ENCODE data around the gene ZC2HC1C. TPM values are rescaled to one million over a fixed set of nuclear protein-coding genes. Genes with fewer than 3 reads are reported as not detected.

Gene ZC2HC1C
- total and polyA plus RNA-seq, 2 of the 13 experiments (the other 11 are each of a cell fraction or from before 2014, with no cell fraction given): 3.3 to 3.5 TPM

DNA sequence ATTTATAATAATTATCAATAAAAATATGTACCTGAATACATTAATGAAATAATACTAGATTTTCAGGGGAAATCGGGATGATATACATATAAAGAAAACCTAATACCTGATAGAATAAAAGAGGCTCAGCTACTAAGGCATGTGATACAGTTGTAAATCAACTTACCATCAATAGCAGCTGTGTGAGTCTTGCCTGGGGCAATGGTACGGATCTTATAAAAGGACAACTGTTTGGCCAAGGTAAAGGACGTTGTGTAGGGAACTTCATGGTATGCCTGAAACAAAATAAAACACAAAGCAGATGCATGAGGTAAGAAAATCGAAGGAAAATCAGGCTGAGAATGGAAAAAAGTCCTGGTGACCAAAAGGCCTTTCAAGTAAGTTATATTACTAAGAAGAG, 32.0 kb downstream of the ZC2HC1C start (continued):
- no peak for TF ChIP-seq AFF4 (CRISPR knock-in tag; IDR thresholded peaks at IDR 0.05)
- TF ChIP-seq MYNN (CRISPR knock-in tag; IDR thresholded peaks at IDR 0.05; ENCODE audit: low read depth): no peak

DNA sequence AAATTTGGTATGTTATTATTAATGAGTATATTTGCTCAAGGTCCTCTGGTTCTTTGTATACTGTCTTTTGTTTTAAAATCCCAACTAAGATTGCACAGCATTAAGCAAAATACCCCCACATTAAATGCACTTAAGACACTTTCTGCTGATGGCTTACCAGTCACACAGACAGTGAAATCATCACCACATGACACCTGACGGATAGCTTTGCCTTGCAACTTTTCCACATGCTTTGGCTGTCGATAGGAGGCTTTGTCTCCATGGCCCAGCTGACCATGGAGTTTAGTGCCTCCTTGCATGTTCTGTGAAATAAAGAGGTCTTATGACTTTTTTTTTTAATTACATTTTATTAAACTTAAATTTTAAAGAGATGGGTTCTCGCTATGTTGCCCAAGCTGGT, 37.7 kb downstream of the ZC2HC1C start:
- DNase-seq (ENCODE audit: low spot score): no peak
- in situ Hi-C loops (cut with HindIII; ENCODE audit: extremely low pct_ligation_motif_present, low pct_unique_long_range_greater_than_20kb): no loop called here
- POLR2A ChIA-PET: no interaction called here
- no peaks in the 10 kb centered on the region for H3K79me2 ChIP-seq (ENCODE audit: insufficient read depth, low read length)
- CTCF ChIA-PET (ENCODE audit: low intra/inter-chr PET ratio, low total read pairs): no interaction called here
- no peak overlapping the region for H3K27ac ChIP-seq (ENCODE audit: extremely low read length, insufficient read depth, low read length)
- H3K4me1 ChIP-seq (ENCODE audit: insufficient read depth, low read length): no peaks in the 10 kb centered on the region
- no peak for ATAC-seq
- intact Hi-C loops (cut with micrococcal nuclease; ENCODE audit: unreplicated experiment): no loop called here
- H4K20me1 ChIP-seq (ENCODE audit: insufficient read depth, low read length): no peaks in the 10 kb centered on the region
- WGBS (ENCODE audit: low lambda C conversion rate): 67% methylated on average over 3 of the region's 3 CpGs
- FAIRE-seq: no peak
- no peak overlapping the region for H3K9ac ChIP-seq (ENCODE audit: insufficient read depth, low read depth, low read length)
- no peaks in the 10 kb centered on the region for H3K27me3 ChIP-seq (ENCODE audit: control insufficient read depth in 1 of 2, insufficient read depth in 2 of 2, low read length in 2 of 2)
- no peak overlapping the region for H2AFZ ChIP-seq (ENCODE audit: low read length)
- no peak overlapping the region for H3K4me2 ChIP-seq (ENCODE audit: low read depth, low read length)
- BruUV-seq (replicated peaks): no TSS peak
- H3K4me3 ChIP-seq (replicated peaks in 1 of 3; ENCODE audit: insufficient read depth in 1 of 3, low read depth in 2 of 3, low read length in 3 of 3): no peak overlapping the region
- peaks cover 14 to 44% of the 10 kb centered on the region in 2 experiments for H3K36me3 ChIP-seq (replicated peaks in 1 of 2; ENCODE audit: control insufficient read depth in 1 of 2, insufficient read depth in 2 of 2, low read length in 2 of 2)
- no peaks in the 10 kb centered on the region for H3K9me3 ChIP-seq (ENCODE audit: low read length)
- TF ChIP-seq ZNF749 (CRISPR knock-in tag; IDR thresholded peaks at IDR 0.05; ENCODE audit: borderline replicate concordance) (no peak), GABPB1 (CRISPR knock-in tag; IDR thresholded peaks at IDR 0.05) (no peak), ZNF318 (CRISPR knock-in tag; IDR thresholded peaks at IDR 0.05) (no peak), CREBL2 (CRISPR knock-in tag; IDR thresholded peaks at IDR 0.05; ENCODE audit: borderline replicate concordance) (no peak), KLF9 (CRISPR knock-in tag; IDR thresholded peaks at IDR 0.05; ENCODE audit: low read depth) (no peak), PHF21A (CRISPR knock-in tag; IDR thresholded peaks at IDR 0.05) (no peak), TCF7 (IDR thresholded peaks at IDR 0.05; ENCODE audit: low read depth) (no peak), HES4 (CRISPR knock-in tag; IDR thresholded peaks at IDR 0.05; ENCODE audit: borderline replicate concordance) (no peak), KDM3A (CRISPR knock-in tag; IDR thresholded peaks at IDR 0.05; ENCODE audit: low read depth) (no peak), ZMYM4 (CRISPR knock-in tag; IDR thresholded peaks at IDR 0.05) (no peak), ZNF563 (CRISPR knock-in tag; IDR thresholded peaks at IDR 0.05) (no peak)
